HepG2 (cell line): ENCODE data around the gene ANAPC2. TPM values are rescaled to one million over a fixed set of nuclear protein-coding genes. Genes with fewer than 3 reads are reported as not detected.

Source experiments
- BRCA1 ChIP-seq: sonication (generic); formaldehyde crosslinking; IDR thresholded peaks from 2 replicates; pipeline ENCODE4 v1.4.0; 2020; ENCODE audit warnings: missing genetic modification reagents
- CEBPZ ChIP-seq: IDR thresholded peaks from 2 replicates; pipeline ENCODE4 v1.6.1; 2012; ENCODE audit warnings: low read length, improper control_type of control experiment
- MAX ChIP-seq: IDR thresholded peaks from 2 replicates; pipeline ENCODE4 v1.6.1; 2012; ENCODE audit warnings: inconsistent platforms
- NR2F6 ChIP-seq, 2 experiments: IDR thresholded peaks; 2 replicates each; pipeline ENCODE4 v1.6.1; 2016; ENCODE audit warnings: antibody characterized with exemption in 1 of 2, mild to moderate bottlenecking in 1 of 2
- PRDM15 ChIP-seq: sonication (generic); formaldehyde crosslinking; IDR thresholded peaks from 2 replicates; pipeline ENCODE4 v1.4.0; 2020; ENCODE audit warnings: missing genetic modification reagents
- PRMT3 ChIP-seq: sonication (generic); formaldehyde crosslinking; IDR thresholded peaks from 2 replicates; pipeline ENCODE4 v1.8.1; 2022; ENCODE audit warnings: low read depth, mild to moderate bottlenecking, moderate library complexity, missing genetic modification reagents, borderline replicate concordance
- RFX3 ChIP-seq: IDR thresholded peaks from 2 replicates; pipeline ENCODE4 v1.6.1; 2016; ENCODE audit warnings: missing biosample characterization, missing genetic modification reagents
- RNF219 ChIP-seq: sonication (generic); formaldehyde crosslinking; IDR thresholded peaks from 2 replicates; pipeline ENCODE4 v1.5.0; 2020; ENCODE audit warnings: mild to moderate bottlenecking, missing genetic modification reagents
- SIX1 ChIP-seq: sonication (generic); formaldehyde crosslinking; IDR thresholded peaks from 2 replicates; pipeline ENCODE4 v1.4.0; 2020; ENCODE audit warnings: missing genetic modification reagents, borderline replicate concordance
- ZFP1 ChIP-seq: IDR thresholded peaks from 2 replicates; pipeline ENCODE4 v1.6.1; 2016
- ZMAT3 ChIP-seq: sonication (generic); formaldehyde crosslinking; conservative IDR thresholded peaks from 2 replicates; pipeline ENCODE4 v1.7.0; 2021; ENCODE audit warnings: missing genetic modification reagents
- ZNF143 ChIP-seq: sonication (generic); formaldehyde crosslinking; IDR thresholded peaks from 2 replicates; pipeline ENCODE4 v1.4.0; 2020; ENCODE audit warnings: missing genetic modification reagents
- ZNF17 ChIP-seq: sonication (generic); formaldehyde crosslinking; IDR thresholded peaks from 2 replicates; pipeline ENCODE4 v1.5.0; 2020; ENCODE audit warnings: mild to moderate bottlenecking, missing genetic modification reagents
- ZNF20 ChIP-seq: sonication (generic); formaldehyde crosslinking; IDR thresholded peaks from 2 replicates; pipeline ENCODE4 v1.4.0; 2020; ENCODE audit warnings: mild to moderate bottlenecking, moderate library complexity, missing genetic modification reagents
- ZNF317 ChIP-seq: sonication (generic); formaldehyde crosslinking; IDR thresholded peaks from 2 replicates; pipeline ENCODE4 v1.5.0; 2020; ENCODE audit warnings: mild to moderate bottlenecking, missing genetic modification reagents
- ZNF557 ChIP-seq: sonication (generic); formaldehyde crosslinking; IDR thresholded peaks from 2 replicates; pipeline ENCODE4 v1.4.0; 2020; ENCODE audit warnings: missing genetic modification reagents
- ZNF605 ChIP-seq: sonication (generic); formaldehyde crosslinking; IDR thresholded peaks from 2 replicates; pipeline ENCODE4 v1.8.0; 2022; ENCODE audit warnings: mild to moderate bottlenecking, missing genetic modification reagents
- ZNF724P ChIP-seq: sonication (generic); formaldehyde crosslinking; IDR thresholded peaks from 2 replicates; pipeline ENCODE4 v1.8.0; 2022; ENCODE audit warnings: missing genetic modification reagents, borderline replicate concordance
- polyA plus RNA-seq, 8 experiments: library from polyadenylated mRNA; depleted of rRNA in 3 of 8; stranded (reverse) in 7 of 8; unstranded in 1 of 8; fragments of >200 nt; fragmentation: Illumina TruSeq in 4 of 8; extraction: Trizol in 4 of 8; gene quantifications; 2 replicates each; pipeline versions ENCODE4 v1.2.1 to v1.2.3, GENCODE V29; 2011 to 2016; ENCODE audit warnings: low read depth in 4 of 8, missing spikeins in 1 of 8, mixed read lengths in 1 of 8; ENCODE audit not compliant: insufficient read depth in 1 of 8
- total RNA-seq, 5 experiments: library from RNA; depleted of rRNA; stranded (reverse); fragments of >200 nt; fragmentation: Illumina TruSeq; extraction: Trizol; gene quantifications; 2 replicates each; pipeline ENCODE4 v1.2.3, GENCODE V29; 2016; ENCODE audit warnings: low read depth in 1 of 5

Gene ANAPC2
- total and polyA plus RNA-seq, 2 of the 13 experiments (the other 11 are each of a cell fraction or from before 2014, with no cell fraction given): 12.3 to 15.4 TPM

- TF ChIP-seq ZNF724P (no peak; the same call in 1 of the 2 replicates), ZNF20 (no peak), ZNF557 (CRISPR knock-in tag) (no peak), ZFP1 (CRISPR knock-in tag) (peak; percentile 74), CEBPZ (peak; percentile 15; the same call in 1 of the 2 replicates), SIX1 (no peak; the same call in 1 of the 2 replicates), PRDM15 (peak; percentile 17; the same call in 1 of the 2 replicates), NR2F6 (IDR thresholded peaks at IDR 0.05) (no peak), NR2F6 (CRISPR knock-in tag; IDR thresholded peaks at IDR 0.05) (peak; percentile 92), ZNF605 (CRISPR knock-in tag) (peak; percentile 61; the same call in 1 of the 2 replicates), ZMAT3 (CRISPR knock-in tag) (peak; percentile 95), RFX3 (no peak), RNF219 (CRISPR knock-in tag) (no peak), ZNF317 (no peak), PRMT3 (CRISPR knock-in tag) (no peak), MAX (peak; percentile 86), ZNF143 (CRISPR knock-in tag) (peak; percentile 82), BRCA1 (CRISPR knock-in tag) (no peak), ZNF17 (CRISPR knock-in tag) (no peak)
Observed at GRCh38 chr9:137200311-137201204, 12.2 kb upstream of the ANAPC2 start, which contains the start of gene TPRN (continued).
